ENCODE results near the gene MLN.

- TF ChIP-seq CTCF (IDR thresholded peaks at IDR 0.05) (no peak), EZH2 (IDR thresholded peaks at IDR 0.05; ENCODE audit: borderline replicate concordance, insufficient read depth, low read depth, low read length, poor library complexity, severe bottlenecking) (no peak)
Measured at GRCh38 chr6:33827546-33828451, 24.0 kb upstream of the MLN start.

Data from B cell (primary cell).